Liver (tissue), 3 donors: ENCODE results near the gene AGBL4.

ENCODE experiments used
- FOXA1 ChIP-seq: IDR thresholded peaks from 2 replicates; pipeline ENCODE4 v1.6.1; 2016; ENCODE audit warnings: antibody characterized with exemption
- GABPA ChIP-seq, 2 donors: IDR thresholded peaks in 1 of 2; conservative IDR thresholded peaks in 1 of 2; 2 replicates each; pipeline ENCODE4 v1.6.1; 2016; ENCODE audit warnings: antibody characterized with exemption in 2 of 2, mild to moderate bottlenecking in 1 of 2, moderate library complexity in 1 of 2
- HNF4A ChIP-seq, 2 donors: conservative IDR thresholded peaks; 2 replicates each; pipeline ENCODE4 v1.6.1; 2016; ENCODE audit warnings: antibody characterized with exemption in 2 of 2, mild to moderate bottlenecking in 2 of 2
- HNF4G ChIP-seq: IDR thresholded peaks from 2 replicates; pipeline ENCODE4 v1.6.1; 2016; ENCODE audit warnings: antibody characterized with exemption
- RAD21 ChIP-seq, 2 donors: IDR thresholded peaks; 2 replicates each; pipeline ENCODE4 v1.6.1; 2016; ENCODE audit warnings: antibody characterized with exemption in 2 of 2, mild to moderate bottlenecking in 2 of 2
- RXRA ChIP-seq, 2 donors: IDR thresholded peaks; 2 replicates each; pipeline ENCODE4 v1.6.1; 2017 to 2018; ENCODE audit warnings: antibody characterized with exemption in 2 of 2, mild to moderate bottlenecking in 1 of 2
- SP1 ChIP-seq: IDR thresholded peaks from 2 replicates; pipeline ENCODE4 v1.6.1; 2018; ENCODE audit warnings: antibody characterized with exemption, mild to moderate bottlenecking
- TAF1 ChIP-seq: conservative IDR thresholded peaks from 2 replicates; pipeline ENCODE4 v1.6.1; 2016; ENCODE audit warnings: antibody characterized with exemption, mild to moderate bottlenecking
- YY1 ChIP-seq: IDR thresholded peaks from 2 replicates; pipeline ENCODE4 v1.6.1; 2016; ENCODE audit warnings: antibody characterized with exemption, mild to moderate bottlenecking
- TF ChIP-seq, protein P1 (sequence below): IDR thresholded peaks from 2 replicates; pipeline ENCODE4 v1.6.1; 2016; ENCODE audit warnings: antibody characterized with exemption
- TF ChIP-seq, protein P2 (sequence below): IDR thresholded peaks from 2 replicates; pipeline ENCODE4 v1.6.1; 2016; ENCODE audit warnings: antibody characterized with exemption, mild to moderate bottlenecking
- TF ChIP-seq, protein P3 (sequence below): fragments of 150-350 bp; IDR thresholded peaks from 2 replicates; pipeline ENCODE4 v1.5.1; 2017; ENCODE audit warnings: improper control_type of control experiment, low read depth, low read length; ENCODE audit not compliant: missing input control
- TF ChIP-seq, protein P4 (sequence below): IDR thresholded peaks from 2 replicates; pipeline ENCODE4 v1.6.1; 2016; ENCODE audit warnings: antibody characterized with exemption
- donor health status: healthy.
- donor health status: healthy.

DNA sequence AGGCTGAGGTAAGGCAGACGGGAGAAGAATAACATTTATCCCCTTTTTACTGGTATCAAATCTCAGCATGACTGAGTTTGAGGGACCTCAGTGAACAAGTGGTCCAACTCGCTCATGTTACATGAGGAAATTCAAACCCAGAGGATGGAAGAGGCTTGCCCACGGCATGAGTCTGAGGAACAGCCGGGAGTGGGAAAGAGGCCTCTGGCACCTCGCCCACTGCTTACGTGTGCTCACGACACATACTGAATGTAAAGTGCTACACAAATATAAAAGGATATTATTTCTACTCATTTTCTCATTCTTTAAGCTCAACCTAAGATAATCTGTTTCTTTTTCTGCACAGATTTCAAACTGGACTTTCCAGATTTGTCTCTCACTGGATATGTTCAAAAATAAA, 1261.8 kb downstream of the AGBL4 start:
- TF ChIP-seq, protein P1, sequence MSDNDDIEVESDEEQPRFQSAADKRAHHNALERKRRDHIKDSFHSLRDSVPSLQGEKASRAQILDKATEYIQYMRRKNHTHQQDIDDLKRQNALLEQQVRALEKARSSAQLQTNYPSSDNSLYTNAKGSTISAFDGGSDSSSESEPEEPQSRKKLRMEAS, result no peak
- TF ChIP-seq HNF4G, result no peak
- TF ChIP-seq, protein P2, sequence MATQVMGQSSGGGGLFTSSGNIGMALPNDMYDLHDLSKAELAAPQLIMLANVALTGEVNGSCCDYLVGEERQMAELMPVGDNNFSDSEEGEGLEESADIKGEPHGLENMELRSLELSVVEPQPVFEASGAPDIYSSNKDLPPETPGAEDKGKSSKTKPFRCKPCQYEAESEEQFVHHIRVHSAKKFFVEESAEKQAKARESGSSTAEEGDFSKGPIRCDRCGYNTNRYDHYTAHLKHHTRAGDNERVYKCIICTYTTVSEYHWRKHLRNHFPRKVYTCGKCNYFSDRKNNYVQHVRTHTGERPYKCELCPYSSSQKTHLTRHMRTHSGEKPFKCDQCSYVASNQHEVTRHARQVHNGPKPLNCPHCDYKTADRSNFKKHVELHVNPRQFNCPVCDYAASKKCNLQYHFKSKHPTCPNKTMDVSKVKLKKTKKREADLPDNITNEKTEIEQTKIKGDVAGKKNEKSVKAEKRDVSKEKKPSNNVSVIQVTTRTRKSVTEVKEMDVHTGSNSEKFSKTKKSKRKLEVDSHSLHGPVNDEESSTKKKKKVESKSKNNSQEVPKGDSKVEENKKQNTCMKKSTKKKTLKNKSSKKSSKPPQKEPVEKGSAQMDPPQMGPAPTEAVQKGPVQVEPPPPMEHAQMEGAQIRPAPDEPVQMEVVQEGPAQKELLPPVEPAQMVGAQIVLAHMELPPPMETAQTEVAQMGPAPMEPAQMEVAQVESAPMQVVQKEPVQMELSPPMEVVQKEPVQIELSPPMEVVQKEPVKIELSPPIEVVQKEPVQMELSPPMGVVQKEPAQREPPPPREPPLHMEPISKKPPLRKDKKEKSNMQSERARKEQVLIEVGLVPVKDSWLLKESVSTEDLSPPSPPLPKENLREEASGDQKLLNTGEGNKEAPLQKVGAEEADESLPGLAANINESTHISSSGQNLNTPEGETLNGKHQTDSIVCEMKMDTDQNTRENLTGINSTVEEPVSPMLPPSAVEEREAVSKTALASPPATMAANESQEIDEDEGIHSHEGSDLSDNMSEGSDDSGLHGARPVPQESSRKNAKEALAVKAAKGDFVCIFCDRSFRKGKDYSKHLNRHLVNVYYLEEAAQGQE, result no peak
- TF ChIP-seq TAF1, result no peak
- TF ChIP-seq, protein P3, sequence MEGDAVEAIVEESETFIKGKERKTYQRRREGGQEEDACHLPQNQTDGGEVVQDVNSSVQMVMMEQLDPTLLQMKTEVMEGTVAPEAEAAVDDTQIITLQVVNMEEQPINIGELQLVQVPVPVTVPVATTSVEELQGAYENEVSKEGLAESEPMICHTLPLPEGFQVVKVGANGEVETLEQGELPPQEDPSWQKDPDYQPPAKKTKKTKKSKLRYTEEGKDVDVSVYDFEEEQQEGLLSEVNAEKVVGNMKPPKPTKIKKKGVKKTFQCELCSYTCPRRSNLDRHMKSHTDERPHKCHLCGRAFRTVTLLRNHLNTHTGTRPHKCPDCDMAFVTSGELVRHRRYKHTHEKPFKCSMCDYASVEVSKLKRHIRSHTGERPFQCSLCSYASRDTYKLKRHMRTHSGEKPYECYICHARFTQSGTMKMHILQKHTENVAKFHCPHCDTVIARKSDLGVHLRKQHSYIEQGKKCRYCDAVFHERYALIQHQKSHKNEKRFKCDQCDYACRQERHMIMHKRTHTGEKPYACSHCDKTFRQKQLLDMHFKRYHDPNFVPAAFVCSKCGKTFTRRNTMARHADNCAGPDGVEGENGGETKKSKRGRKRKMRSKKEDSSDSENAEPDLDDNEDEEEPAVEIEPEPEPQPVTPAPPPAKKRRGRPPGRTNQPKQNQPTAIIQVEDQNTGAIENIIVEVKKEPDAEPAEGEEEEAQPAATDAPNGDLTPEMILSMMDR, result no peak
- TF ChIP-seq, protein P4, sequence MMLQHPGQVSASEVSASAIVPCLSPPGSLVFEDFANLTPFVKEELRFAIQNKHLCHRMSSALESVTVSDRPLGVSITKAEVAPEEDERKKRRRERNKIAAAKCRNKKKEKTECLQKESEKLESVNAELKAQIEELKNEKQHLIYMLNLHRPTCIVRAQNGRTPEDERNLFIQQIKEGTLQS, result no peak
- TF ChIP-seq RXRA (IDR thresholded peaks at IDR 0.05), result no peak
- no peak for TF ChIP-seq YY1
- TF ChIP-seq GABPA (IDR thresholded peaks at IDR 0.05 in 1 of 2, conservative IDR thresholded peaks at IDR 0.05 in 1 of 2), result no peak
- no peak for TF ChIP-seq SP1
- no peak for TF ChIP-seq RAD21 (IDR thresholded peaks at IDR 0.05)
- TF ChIP-seq HNF4A (conservative IDR thresholded peaks at IDR 0.05), result no peak
- no peak for TF ChIP-seq FOXA1
